H9 (cell line): Measurements from ENCODE around the gene MEGF8. TPM values are rescaled to one million over a fixed set of nuclear protein-coding genes. Genes with fewer than 3 reads are reported as not detected.

Experiments used
- DNase-seq: peaks from one replicate; pipeline ENCODE4 v3.0.0-alpha.2; 2017
- H2AFZ ChIP-seq: one replicate; pipeline ENCODE4 v1.6.1; 2013; ENCODE audit warnings: mild to moderate bottlenecking, low read length, control low read depth, moderate library complexity
- H2AK5ac ChIP-seq: 2 replicates; pipeline ENCODE4 v1.6.1; 2013; ENCODE audit warnings: low read length, control low read depth, mixed read lengths; ENCODE audit not compliant: insufficient read length
- H2BK120ac ChIP-seq: one replicate; pipeline ENCODE4 v1.6.1; 2013; ENCODE audit warnings: low read depth, mild to moderate bottlenecking, low read length, control low read depth, inconsistent platforms; ENCODE audit not compliant: poor library complexity, severe bottlenecking
- H2BK12ac ChIP-seq: 2 replicates; pipeline ENCODE4 v1.6.1; 2013; ENCODE audit warnings: low read length, control low read depth, mixed read lengths, low read depth; ENCODE audit not compliant: insufficient read length
- H2BK15ac ChIP-seq: 2 replicates; pipeline ENCODE4 v1.6.1; 2013; ENCODE audit warnings: low read depth, low read length, control low read depth
- H2BK20ac ChIP-seq: one replicate; pipeline ENCODE4 v1.6.1; 2013; ENCODE audit warnings: low read depth, mild to moderate bottlenecking, low read length, control low read depth, inconsistent platforms; ENCODE audit not compliant: poor library complexity, severe bottlenecking
- H2BK5ac ChIP-seq: 2 replicates; pipeline ENCODE4 v1.6.1; 2013; ENCODE audit warnings: low read length, control low read depth, mixed read lengths; ENCODE audit not compliant: insufficient read length
- H3K14ac ChIP-seq: 2 replicates; pipeline ENCODE4 v1.6.1; 2013; ENCODE audit warnings: low read length, control low read depth; ENCODE audit not compliant: insufficient read depth
- H3K18ac ChIP-seq: 2 replicates; pipeline ENCODE4 v1.6.1; 2013; ENCODE audit warnings: low read depth, mild to moderate bottlenecking, mixed read lengths, low read length, control low read depth; ENCODE audit not compliant: insufficient read length
- H3K23ac ChIP-seq: 2 replicates; pipeline ENCODE4 v1.6.1; 2013; ENCODE audit warnings: low read length, control low read depth, mixed read lengths, low read depth; ENCODE audit not compliant: insufficient read length
- H3K23me2 ChIP-seq: 2 replicates; pipeline ENCODE4 v1.6.1; 2013; ENCODE audit warnings: low read depth, mild to moderate bottlenecking, mixed read lengths, low read length, control low read depth; ENCODE audit not compliant: insufficient read length, poor library complexity, severe bottlenecking
- H3K27ac ChIP-seq: 2 replicates; pipeline ENCODE4 v1.5.1; 2013; ENCODE audit warnings: low read length, control low read depth, mixed read lengths, low read depth; ENCODE audit not compliant: insufficient read length
- H3K27me3 ChIP-seq: 2 replicates; pipeline ENCODE4 v1.6.1; 2013; ENCODE audit warnings: low read length, control low read depth, inconsistent platforms; ENCODE audit not compliant: insufficient read depth
- H3K4ac ChIP-seq: 2 replicates; pipeline ENCODE4 v1.6.1; 2013; ENCODE audit warnings: low read depth, mild to moderate bottlenecking, control low read depth, inconsistent platforms, low read length, moderate library complexity
- H3K4me1 ChIP-seq: 2 replicates; pipeline ENCODE4 v1.6.1; 2013; ENCODE audit warnings: low read length, control low read depth, inconsistent platforms; ENCODE audit not compliant: insufficient read depth
- H3K4me2 ChIP-seq: 2 replicates; pipeline ENCODE4 v1.6.1; 2013; ENCODE audit warnings: low read length, control low read depth, mixed read lengths; ENCODE audit not compliant: insufficient read length, insufficient read depth
- H3K56ac ChIP-seq: 2 replicates; pipeline ENCODE4 v1.6.1; 2013; ENCODE audit warnings: low read depth, mild to moderate bottlenecking, mixed read lengths, low read length, control low read depth; ENCODE audit not compliant: insufficient read length
- H3K79me1 ChIP-seq: 2 replicates; pipeline ENCODE4 v1.6.1; 2013; ENCODE audit warnings: low read depth, mild to moderate bottlenecking, moderate library complexity, low read length, control low read depth, inconsistent platforms; ENCODE audit not compliant: insufficient read depth, poor library complexity, severe bottlenecking
- H3K79me2 ChIP-seq: 2 replicates; pipeline ENCODE4 v1.6.1; 2013; ENCODE audit warnings: low read length, control low read depth, inconsistent platforms; ENCODE audit not compliant: insufficient read depth
- H3K9ac ChIP-seq: 2 replicates; pipeline ENCODE4 v1.6.1; 2013; ENCODE audit warnings: low read length, control low read depth, mixed read lengths; ENCODE audit not compliant: insufficient read length; ENCODE audit errors: extremely low read depth
- H3K9me3 ChIP-seq: one replicate; pipeline ENCODE4 v1.6.1; 2013; ENCODE audit warnings: low read depth, low read length, inconsistent platforms; ENCODE audit not compliant: control insufficient read depth
- H3T11ph ChIP-seq: one replicate; pipeline ENCODE4 v1.6.1; 2013; ENCODE audit warnings: mild to moderate bottlenecking, low read length, control low read depth, inconsistent platforms
- H4K20me1 ChIP-seq: one replicate; pipeline ENCODE4 v1.6.1; 2013; ENCODE audit not compliant: control insufficient read depth, insufficient read length, insufficient read depth
- H4K5ac ChIP-seq: 2 replicates; pipeline ENCODE4 v1.6.1; 2013; ENCODE audit warnings: low read depth, mild to moderate bottlenecking, mixed read lengths, low read length, control low read depth; ENCODE audit not compliant: insufficient read length
- H4K8ac ChIP-seq: replicated peaks from 2 replicates; pipeline ENCODE4 v1.6.1; 2013; ENCODE audit warnings: low read length, control low read depth, mixed read lengths, low read depth; ENCODE audit not compliant: insufficient read length
- H4K91ac ChIP-seq: 2 replicates; pipeline ENCODE4 v1.6.1; 2013; ENCODE audit warnings: low read depth, mild to moderate bottlenecking, moderate library complexity, mixed read lengths, low read length, control low read depth; ENCODE audit not compliant: insufficient read length
- H3K27ac Mint-ChIP-seq, 3 experiments: 2 replicates in 2 of 3; 3 replicates in 1 of 3; pipeline ENCODE4 v1.8.0; 2020 to 2021; ENCODE audit warnings: mixed read lengths in 3 of 3, mild to moderate bottlenecking in 1 of 3, moderate library complexity in 1 of 3
- H3K27me3 Mint-ChIP-seq: 2 replicates; pipeline ENCODE4 v1.8.0; 2021; ENCODE audit warnings: low read depth, mild to moderate bottlenecking, moderate library complexity, mixed read lengths
- H3K36me3 Mint-ChIP-seq, 3 experiments: 2 replicates in 2 of 3; 3 replicates in 1 of 3; pipeline ENCODE4 v1.8.0; 2020 to 2021; ENCODE audit warnings: low read depth in 3 of 3, mixed read lengths in 3 of 3; ENCODE audit not compliant: insufficient read depth in 1 of 3
- H3K4me1 Mint-ChIP-seq, 2 experiments: 2 replicates each; pipeline ENCODE4 v1.8.0; 2020; ENCODE audit warnings: mixed read lengths in 2 of 2
- H3K4me3 Mint-ChIP-seq, 2 experiments: 2 replicates in 1 of 2; 3 replicates in 1 of 2; pipeline ENCODE4 v1.8.0; 2020 to 2021; ENCODE audit warnings: mild to moderate bottlenecking in 2 of 2, mixed read lengths in 2 of 2, moderate library complexity in 1 of 2
- H3K9me3 Mint-ChIP-seq, 2 experiments: 2 replicates in 1 of 2; 3 replicates in 1 of 2; pipeline ENCODE4 v1.8.0; 2020; ENCODE audit warnings: mild to moderate bottlenecking in 2 of 2, mixed read lengths in 2 of 2, moderate library complexity in 1 of 2
- WGBS: extraction: QIAGEN DNeasy Blood & Tissue Kit; methylation state at CpG from one replicate; pipeline ENCODE4 v1.1.7; 2013; ENCODE audit warnings: missing lambda C conversion rate, low lambda C conversion rate, mixed read lengths; ENCODE audit not compliant: insufficient read length; ENCODE audit errors: extremely low coverage; 5-methylcytosine and 5-hydroxymethylcytosine counted together
- total RNA-seq: library from RNA; stranded (reverse); gene quantifications from 2 replicates; pipeline ENCODE4 v1.2.1, GENCODE V29; 2021
- TF ChIP-seq, protein P1 (sequence below): fragments of 200-600 bp; sonication (generic); conservative IDR thresholded peaks from 3 replicates; pipeline ENCODE4 v1.8.0; 2021; ENCODE audit warnings: antibody characterized with exemption, mild to moderate bottlenecking

The MEGF8 gene
- total RNA-seq, 1 experiment from 2014 or later = 28.4 TPM

DNA sequence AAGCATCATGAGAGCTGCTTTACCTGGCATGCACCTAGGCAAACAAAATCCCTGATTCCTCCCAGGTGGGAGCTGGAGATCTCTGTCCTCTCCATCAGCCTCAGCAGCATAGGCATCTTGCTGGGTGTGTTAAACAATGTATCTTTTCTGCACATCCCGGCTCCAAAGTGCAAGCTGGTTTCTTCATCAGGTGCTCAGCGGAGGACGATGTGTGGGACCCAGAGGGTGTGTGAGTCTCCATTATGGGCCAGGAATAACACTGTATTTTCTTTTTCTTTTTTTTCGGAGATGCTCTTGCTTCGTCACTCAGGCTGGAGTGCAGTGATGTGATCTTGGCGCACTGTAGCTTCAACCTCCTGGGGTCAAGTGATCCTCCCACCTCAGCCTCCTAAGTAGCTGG lies 54.7 kb downstream of the MEGF8 start:
- no peak overlapping the region for H3K4me2 ChIP-seq
- no peak overlapping the region for H3K23ac ChIP-seq
- no peak overlapping the region for H2BK5ac ChIP-seq
- H2AFZ ChIP-seq = no peak overlapping the region
- H3K9ac ChIP-seq = no peak overlapping the region
- H4K5ac ChIP-seq = no peak overlapping the region
- H3K4me3 Mint-ChIP-seq = no peak overlapping the region
- H3K27me3 Mint-ChIP-seq = peaks cover 31% of the 10 kb centered on the region
- TF ChIP-seq, protein P1, sequence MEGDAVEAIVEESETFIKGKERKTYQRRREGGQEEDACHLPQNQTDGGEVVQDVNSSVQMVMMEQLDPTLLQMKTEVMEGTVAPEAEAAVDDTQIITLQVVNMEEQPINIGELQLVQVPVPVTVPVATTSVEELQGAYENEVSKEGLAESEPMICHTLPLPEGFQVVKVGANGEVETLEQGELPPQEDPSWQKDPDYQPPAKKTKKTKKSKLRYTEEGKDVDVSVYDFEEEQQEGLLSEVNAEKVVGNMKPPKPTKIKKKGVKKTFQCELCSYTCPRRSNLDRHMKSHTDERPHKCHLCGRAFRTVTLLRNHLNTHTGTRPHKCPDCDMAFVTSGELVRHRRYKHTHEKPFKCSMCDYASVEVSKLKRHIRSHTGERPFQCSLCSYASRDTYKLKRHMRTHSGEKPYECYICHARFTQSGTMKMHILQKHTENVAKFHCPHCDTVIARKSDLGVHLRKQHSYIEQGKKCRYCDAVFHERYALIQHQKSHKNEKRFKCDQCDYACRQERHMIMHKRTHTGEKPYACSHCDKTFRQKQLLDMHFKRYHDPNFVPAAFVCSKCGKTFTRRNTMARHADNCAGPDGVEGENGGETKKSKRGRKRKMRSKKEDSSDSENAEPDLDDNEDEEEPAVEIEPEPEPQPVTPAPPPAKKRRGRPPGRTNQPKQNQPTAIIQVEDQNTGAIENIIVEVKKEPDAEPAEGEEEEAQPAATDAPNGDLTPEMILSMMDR = no peak
- H3K4me1 Mint-ChIP-seq = peaks cover 11 to 13% of the 10 kb centered on the region in 2 experiments; a peak in 3 of 4 replicates
- no peaks in the 10 kb centered on the region for H3K79me2 ChIP-seq
- no peaks in the 10 kb centered on the region for H3K27me3 ChIP-seq
- no peak overlapping the region for H4K8ac ChIP-seq
- no peak overlapping the region for H2BK12ac ChIP-seq
- no peaks in the 10 kb centered on the region for H3K9me3 ChIP-seq
- H3K27ac ChIP-seq = no peak overlapping the region
- H2BK120ac ChIP-seq = no peak overlapping the region
- H3K56ac ChIP-seq = no peak overlapping the region
- H3K18ac ChIP-seq = no peak overlapping the region
- no peak overlapping the region for H3K27ac Mint-ChIP-seq
- no peak overlapping the region for H3K4ac ChIP-seq
- no peaks in the 10 kb centered on the region for H3K23me2 ChIP-seq
- H4K20me1 ChIP-seq = no peaks in the 10 kb centered on the region
- 0 out of 2 replicates have a peak, but pooled peaks cover 2% of the 10 kb centered on the region for H3K4me1 ChIP-seq
- no peak overlapping the region for H2AK5ac ChIP-seq
- no peak overlapping the region for H2BK15ac ChIP-seq
- WGBS = no CpG with 5 or more reads among the region's 6 CpGs
- H3K79me1 ChIP-seq = no peaks in the 10 kb centered on the region
- no peak overlapping the region for H2BK20ac ChIP-seq
- no peak overlapping the region for H4K91ac ChIP-seq
- no peak overlapping the region for H3K14ac ChIP-seq
- H3K36me3 Mint-ChIP-seq = peaks cover 0 to 14% (median 8%) of the 10 kb centered on the region in 3 experiments; a peak in 6 of 7 replicates
- DNase-seq = no peak
- no peak overlapping the region for H3T11ph ChIP-seq
- H3K9me3 Mint-ChIP-seq = no peaks in the 10 kb centered on the region
